ENCODE results near the gene AGAP1. TPM values are rescaled to one million over a fixed set of nuclear protein-coding genes. Genes with fewer than 3 reads are reported as not detected.

AGAP1 gene
- total and polyA plus RNA-seq, 7 donors, result 10.8 to 42.7 (median 18.6) TPM

- peak overlapping the region in 1 of 4 donors; percentile 3 for H3K27ac ChIP-seq
- no peaks in the 10 kb centered on the region for H3K9me3 ChIP-seq
- intact Hi-C loops (cut with DNase I), result no loop called here
- DNase-seq, result peak; percentile 65
- 32 to 69% methylated on average over 4 of the region's 4 CpGs for WGBS, 2 donors
- H3K36me3 ChIP-seq, result no peaks in the 10 kb centered on the region
- no peaks in the 10 kb centered on the region for H3K27me3 ChIP-seq
- H3K4me3 ChIP-seq, result no peak overlapping the region
- H3K4me1 ChIP-seq, result peaks cover 0 to 46% (median 36%) of the 10 kb centered on the region in 4 donors
- TF ChIP-seq CTCF (IDR thresholded peaks at IDR 0.05), result no peak
- TF ChIP-seq POLR2AphosphoS5 (IDR thresholded peaks at IDR 0.05), result peak in 1 of 4 donors; percentile 17
Measured at GRCh38 chr2:235689427-235689853, 195.6 kb downstream of the AGAP1 start.

GRCh38 chr2:235690082-235690808, 196.4 kb downstream of the AGAP1 start:
- DNase-seq, result peak; percentile 38
- TF ChIP-seq POLR2A (IDR thresholded peaks at IDR 0.05) (no peak), EP300 (IDR thresholded peaks at IDR 0.05) (no peak), POLR2AphosphoS5 (IDR thresholded peaks at IDR 0.05) (no peak), CTCF (IDR thresholded peaks at IDR 0.05) (no peak)
- peaks cover 0 to 38% (median 33%) of the 10 kb centered on the region in 4 donors for H3K4me1 ChIP-seq
- intact Hi-C loops (cut with DNase I), result no loop called here
- H3K36me3 ChIP-seq, result no peaks in the 10 kb centered on the region
- WGBS, 2 donors, result 20 to 77% methylated on average over 9 of the region's 9 CpGs
- H3K27ac ChIP-seq, result peak overlapping the region in 2 of 4 donors; percentile 27 to 35
- H3K4me3 ChIP-seq, result no peak overlapping the region
- no peaks in the 10 kb centered on the region for H3K9me3 ChIP-seq
- H3K27me3 ChIP-seq, result no peaks in the 10 kb centered on the region

- Histone ChIP-seq H3K4me3 (no peak overlapping the region), H3K9me3 (no peaks in the 10 kb centered on the region), H3K27ac (peak overlapping the region in 2 of 4 donors; percentile 27 to 35), H3K27me3 (no peaks in the 10 kb centered on the region), H3K4me1 (peaks cover 0 to 36% (median 33%) of the 10 kb centered on the region in 4 donors), H3K36me3 (no peaks in the 10 kb centered on the region)
- TF ChIP-seq EP300 (IDR thresholded peaks at IDR 0.05) (no peak), POLR2A (IDR thresholded peaks at IDR 0.05) (no peak), POLR2AphosphoS5 (IDR thresholded peaks at IDR 0.05) (no peak), CTCF (IDR thresholded peaks at IDR 0.05) (no peak)
- peak; percentile 41 for DNase-seq
- WGBS, 2 donors, result 66 to 83% methylated on average over 14 of the region's 14 CpGs
- intact Hi-C loops (cut with DNase I), result no loop called here
Measured at GRCh38 chr2:235690809-235691450, 197.1 kb downstream of the AGAP1 start.

GRCh38 chr2:235692076-235692475, 198.2 kb downstream of the AGAP1 start:
- no peak overlapping the region for H3K27ac ChIP-seq
- peaks cover 0 to 42% (median 34%) of the 10 kb centered on the region in 4 donors for H3K4me1 ChIP-seq
- H3K9me3 ChIP-seq, result no peaks in the 10 kb centered on the region
- no peaks in the 10 kb centered on the region for H3K27me3 ChIP-seq
- intact Hi-C loops (cut with DNase I), result no loop called here
- no peak for TF ChIP-seq POLR2AphosphoS5 (IDR thresholded peaks at IDR 0.05)
- no peak for TF ChIP-seq EP300 (IDR thresholded peaks at IDR 0.05)
- no peak for TF ChIP-seq POLR2A (IDR thresholded peaks at IDR 0.05)
- no peak for TF ChIP-seq CTCF (IDR thresholded peaks at IDR 0.05)
- no peak overlapping the region for H3K4me3 ChIP-seq
- DNase-seq, result peak; percentile 63
- WGBS, 2 donors, result 73 to 88% methylated on average over 10 of the region's 10 CpGs
- H3K36me3 ChIP-seq, result no peaks in the 10 kb centered on the region

Data from sigmoid colon (tissue), 7 donors.